IMR-90 (cell line): Measurements from ENCODE around the gene GOLGA6C. TPM values are rescaled to one million over a fixed set of nuclear protein-coding genes. Genes with fewer than 3 reads are reported as not detected.

Experiments
- ATAC-seq: fragments of 200-7000 bp; cut with Tn5 transposase; 2 replicates; pipeline ENCODE4 v1.9.1; 2020; ENCODE audit warnings: low read depth, mild to moderate bottlenecking, moderate library complexity
- BruUV-seq: library from RNA; stranded (reverse); fragments of 400-500 nt; replicated peaks from 2 replicates; lab custom pipeline; 2021; lab: Mats Ljungman, UMichigan
- CTCF ChIA-PET: fragments of 300-600 bp; formaldehyde crosslinking; extraction: SDS; loops from one replicate; lab custom pipeline; 2021; ENCODE audit warnings: antibody characterized with exemption; lab: Yijun Ruan, JAX
- POLR2A ChIA-PET: fragments of 300-600 bp; sonication (Branson Sonifier 250); formaldehyde crosslinking; loops from one replicate; lab custom pipeline; 2022; ENCODE audit warnings: antibody characterized with exemption; ENCODE audit not compliant: unreplicated experiment; lab: Charles Lee
- DNase-seq: peaks from one replicate; pipeline ENCODE4 v3.0.0; 2013
- H2AFZ ChIP-seq: replicated peaks from 2 replicates; pipeline ENCODE3; 2013; ENCODE audit warnings: low read length, mild to moderate bottlenecking; ENCODE audit not compliant: poor library complexity
- H2AK5ac ChIP-seq: 2 replicates; pipeline ENCODE4 v1.6.1; 2013; ENCODE audit warnings: low read depth, low read length, inconsistent platforms
- H2AK9ac ChIP-seq: replicated peaks from 2 replicates; pipeline ENCODE3; 2013; ENCODE audit warnings: mild to moderate bottlenecking, low read depth, low read length, moderate library complexity; ENCODE audit not compliant: poor library complexity
- H2BK120ac ChIP-seq: 2 replicates; pipeline ENCODE4 v1.6.1; 2013; ENCODE audit warnings: low read depth, low read length, inconsistent platforms
- H2BK15ac ChIP-seq: 3 replicates; pipeline ENCODE4 v1.6.1; 2013; ENCODE audit warnings: low read depth, low read length, inconsistent platforms
- H2BK20ac ChIP-seq: 2 replicates; pipeline ENCODE4 v1.6.1; 2013; ENCODE audit warnings: low read depth, mild to moderate bottlenecking, inconsistent platforms, low read length, moderate library complexity
- H2BK5ac ChIP-seq: 2 replicates; pipeline ENCODE4 v1.6.1; 2013; ENCODE audit warnings: mild to moderate bottlenecking, low read depth, low read length, inconsistent platforms; ENCODE audit not compliant: poor library complexity, severe bottlenecking
- H3K14ac ChIP-seq: replicated peaks from 2 replicates; pipeline ENCODE4 v1.6.1; 2013; ENCODE audit warnings: low read depth, low read length, inconsistent platforms
- H3K18ac ChIP-seq: 2 replicates; pipeline ENCODE4 v1.6.1; 2013; ENCODE audit warnings: low read depth, low read length, control low read depth
- H3K23ac ChIP-seq: 2 replicates; pipeline ENCODE4 v1.6.1; 2013; ENCODE audit warnings: low read depth, low read length, inconsistent platforms
- H3K27ac ChIP-seq: 2 replicates; pipeline ENCODE4 v1.5.1; 2013; ENCODE audit warnings: mild to moderate bottlenecking, control low read depth, low read length; ENCODE audit not compliant: insufficient read depth
- H3K27me3 ChIP-seq: 2 replicates; pipeline ENCODE4 v1.6.1; 2013; ENCODE audit warnings: low read length; ENCODE audit not compliant: control insufficient read depth, insufficient read depth
- H3K36me3 ChIP-seq: 2 replicates; pipeline ENCODE4 v1.6.1; 2013; ENCODE audit warnings: low read length, mixed read lengths; ENCODE audit not compliant: control insufficient read depth, insufficient read depth
- H3K4ac ChIP-seq: 2 replicates; pipeline ENCODE4 v1.6.1; 2013; ENCODE audit warnings: low read depth, low read length, inconsistent platforms
- H3K4me1 ChIP-seq: 2 replicates; pipeline ENCODE4 v1.6.1; 2013; ENCODE audit warnings: low read length, mixed read lengths; ENCODE audit not compliant: control insufficient read depth, insufficient read depth
- H3K4me2 ChIP-seq: 2 replicates; pipeline ENCODE4 v1.6.1; 2013; ENCODE audit warnings: low read depth, mild to moderate bottlenecking, control low read depth, low read length, moderate library complexity
- H3K4me3 ChIP-seq: 2 replicates; pipeline ENCODE4 v1.5.1; 2013; ENCODE audit warnings: low read depth, mild to moderate bottlenecking, control low read depth, low read length, moderate library complexity; ENCODE audit not compliant: insufficient read depth
- H3K56ac ChIP-seq: 2 replicates; pipeline ENCODE4 v1.6.1; 2013; ENCODE audit warnings: low read length, inconsistent platforms; ENCODE audit not compliant: insufficient read depth; ENCODE audit errors: extremely low read depth
- H3K79me1 ChIP-seq, 2 experiments: 2 replicates each; pipeline ENCODE4 v1.6.1; 2013; ENCODE audit warnings: low read length in 2 of 2, inconsistent platforms in 1 of 2, low read depth in 1 of 2
- H3K9ac ChIP-seq: 2 replicates; pipeline ENCODE4 v1.6.1; 2013; ENCODE audit warnings: low read depth, low read length, control low read depth
- H3K9me1 ChIP-seq: 2 replicates; pipeline ENCODE4 v1.6.1; 2013; ENCODE audit warnings: low read length, inconsistent platforms; ENCODE audit not compliant: insufficient read depth
- H3K9me3 ChIP-seq: 2 replicates; pipeline ENCODE4 v1.6.1; 2013; ENCODE audit warnings: low read length; ENCODE audit not compliant: control insufficient read depth, insufficient read depth
- H4K20me1 ChIP-seq: 2 replicates; pipeline ENCODE4 v1.6.1; 2013; ENCODE audit warnings: low read length, inconsistent platforms; ENCODE audit not compliant: insufficient read depth
- H4K5ac ChIP-seq: 2 replicates; pipeline ENCODE4 v1.6.1; 2013; ENCODE audit warnings: mild to moderate bottlenecking, low read depth, low read length, control low read depth
- H4K8ac ChIP-seq, 2 experiments: 2 replicates each; pipeline ENCODE4 v1.6.1; 2013; ENCODE audit warnings: low read depth in 2 of 2, low read length in 2 of 2, control low read depth in 1 of 2, inconsistent platforms in 1 of 2
- H4K91ac ChIP-seq: 2 replicates; pipeline ENCODE4 v1.6.1; 2013; ENCODE audit warnings: low read depth, low read length, inconsistent platforms; ENCODE audit not compliant: insufficient read depth
- BHLHE40 ChIP-seq: fragments of 150-350 bp; IDR thresholded peaks from 2 replicates; pipeline ENCODE4 v1.6.1; 2016; ENCODE audit warnings: mild to moderate bottlenecking, low read depth, low read length
- CEBPB ChIP-seq: IDR thresholded peaks from 2 replicates; pipeline ENCODE4 v1.6.1; 2012; ENCODE audit warnings: low read depth, low read length, improper control_type of control experiment
- CHD1 ChIP-seq: IDR thresholded peaks from 2 replicates; pipeline ENCODE4 v1.6.1; 2012; ENCODE audit warnings: low read depth, low read length, improper control_type of control experiment
- CTCF ChIP-seq: conservative IDR thresholded peaks from 2 replicates; pipeline ENCODE4 v1.5.1; 2012; ENCODE audit warnings: mild to moderate bottlenecking, low read depth, low read length, improper control_type of control experiment
- ELK1 ChIP-seq: fragments of 150-350 bp; IDR thresholded peaks from 2 replicates; pipeline ENCODE4 v1.6.1; 2016; ENCODE audit warnings: low read depth, mild to moderate bottlenecking, low read length, moderate library complexity, borderline replicate concordance
- FOS ChIP-seq: fragments of 150-350 bp; IDR thresholded peaks from 2 replicates; pipeline ENCODE4 v1.6.1; 2016; ENCODE audit warnings: low read depth, low read length
- MAFK ChIP-seq: IDR thresholded peaks from 2 replicates; pipeline ENCODE4 v1.6.1; 2012; ENCODE audit warnings: low read depth, low read length, improper control_type of control experiment
- MAZ ChIP-seq: IDR thresholded peaks from 2 replicates; pipeline ENCODE4 v1.6.1; 2012; ENCODE audit warnings: low read depth, mild to moderate bottlenecking, low read length, improper control_type of control experiment, moderate library complexity, borderline replicate concordance
- MXI1 ChIP-seq: IDR thresholded peaks from 2 replicates; pipeline ENCODE4 v1.6.1; 2012; ENCODE audit warnings: low read depth, mild to moderate bottlenecking, low read length, moderate library complexity, borderline replicate concordance
- NFE2L2 ChIP-seq: fragments of 150-350 bp; IDR thresholded peaks from 2 replicates; pipeline ENCODE4 v1.6.1; 2016; ENCODE audit warnings: low read depth, mild to moderate bottlenecking, low read length
- POLR2A ChIP-seq: IDR thresholded peaks from 2 replicates; pipeline ENCODE4 v1.6.1; 2012; ENCODE audit warnings: mild to moderate bottlenecking, low read depth, low read length
- RAD21 ChIP-seq: IDR thresholded peaks from 2 replicates; pipeline ENCODE4 v1.6.1; 2012; ENCODE audit warnings: low read length, improper control_type of control experiment
- RCOR1 ChIP-seq: IDR thresholded peaks from 2 replicates; pipeline ENCODE4 v1.6.1; 2012; ENCODE audit warnings: mild to moderate bottlenecking, low read length, improper control_type of control experiment; ENCODE audit not compliant: insufficient replicate concordance
- RFX5 ChIP-seq: IDR thresholded peaks from 2 replicates; pipeline ENCODE4 v1.8.0; 2012; ENCODE audit warnings: low read depth, mild to moderate bottlenecking, low read length, moderate library complexity
- SMC3 ChIP-seq: fragments of 150-350 bp; IDR thresholded peaks from 2 replicates; pipeline ENCODE4 v1.6.1; 2016; ENCODE audit warnings: low read depth, mild to moderate bottlenecking, antibody characterized with exemption, low read length, moderate library complexity
- WGBS, 2 experiments: methylation state at CpG; one replicate each; pipeline versions ENCODE4 v1.1.5 to v1.1.7; 2013; ENCODE audit warnings: missing lambda C conversion rate in 2 of 2; ENCODE audit not compliant: insufficient read length in 1 of 2; ENCODE audit errors: extremely low coverage in 2 of 2; 5-methylcytosine and 5-hydroxymethylcytosine counted together
- dilution Hi-C: fragments of 300-500 bp; cut with HindIII; formaldehyde crosslinking; loops from one replicate; pipeline ENCODE4 v1.14.3; 2018; ENCODE audit warnings: low sequenced_read_pairs; ENCODE audit not compliant: unreplicated experiment
- in situ Hi-C: fragments of 300-500 bp; cut with MboI; formaldehyde crosslinking; loops from 3 replicates; pipeline ENCODE4 v1.14.3; 2019; ENCODE audit warnings: low sequenced_read_pairs, inconsistent platforms, mixed read lengths
- intact Hi-C: fragments of 100-400 bp; cut with micrococcal nuclease; formaldehyde crosslinking; loops from 2 replicates; pipeline ENCODE4 v1.10.0; 2022
- polyA plus RNA-seq, 3 experiments: library from polyadenylated mRNA; depleted of rRNA; stranded (reverse); fragments of >200 nt; gene quantifications; 2 replicates each; pipeline ENCODE4 v1.2.3, GENCODE V29; 2012; ENCODE audit warnings: low replicate concordance in 1 of 3
- total RNA-seq: library from RNA; depleted of rRNA; stranded (reverse); fragments of >200 nt; gene quantifications from 2 replicates; pipeline ENCODE4 v1.2.3, GENCODE V29; 2012

The GOLGA6C gene
- total and polyA plus RNA-seq, 2 of the 4 experiments (the other 2 are of a cell fraction), result not detected

- no peak for TF ChIP-seq MAZ
- TF ChIP-seq CHD1, result no peak
- TF ChIP-seq SMC3, result no peak
- no peak for TF ChIP-seq BHLHE40
- TF ChIP-seq POLR2A, result no peak
- no peak for TF ChIP-seq RCOR1
These were observed 20.7 kb upstream of the GOLGA6C start (continued) for GRCh38 chr15:75237316-75237982.

GRCh38 chr15:75238150-75238549, 20.0 kb upstream of the GOLGA6C start:
- H4K5ac ChIP-seq, result no peak overlapping the region
- H3K56ac ChIP-seq, result no peak overlapping the region
- DNase-seq (no peak), ATAC-seq (no peak)
- no peak overlapping the region for H2BK5ac ChIP-seq
- H2BK20ac ChIP-seq, result no peak overlapping the region
- no peak overlapping the region for H3K23ac ChIP-seq
- no peak overlapping the region for H3K4me3 ChIP-seq
- no peaks in the 10 kb centered on the region for H3K79me1 ChIP-seq
- no peak overlapping the region for H2BK15ac ChIP-seq
- peaks cover 69% of the 10 kb centered on the region for H3K27me3 ChIP-seq
- no peak overlapping the region for H2AK9ac ChIP-seq
- intact Hi-C loops (no loop called here), dilution Hi-C loops (no loop called here), in situ Hi-C loops (no loop called here)
- WGBS, 2 experiments, result no CpG with 5 or more reads among the region's 5 CpGs
- H3K4ac ChIP-seq, result no peak overlapping the region
- H4K20me1 ChIP-seq, result no peaks in the 10 kb centered on the region
- no peaks in the 10 kb centered on the region for H3K9me3 ChIP-seq
- no peak overlapping the region for H3K27ac ChIP-seq
- H3K14ac ChIP-seq, result no peak overlapping the region
- ChIA-PET POLR2A (no interaction called here), CTCF (no interaction called here)
- no peak overlapping the region for H3K9ac ChIP-seq
- H2AK5ac ChIP-seq, result no peak overlapping the region
- no peak overlapping the region for H2BK120ac ChIP-seq
- no peak overlapping the region for H3K18ac ChIP-seq
- H3K9me1 ChIP-seq, result no peaks in the 10 kb centered on the region
- no peaks in the 10 kb centered on the region for H3K4me1 ChIP-seq
- no peak overlapping the region for H4K8ac ChIP-seq
- H3K36me3 ChIP-seq, result no peaks in the 10 kb centered on the region
- no TSS peak for BruUV-seq
- no peak overlapping the region for H3K4me2 ChIP-seq
- H4K91ac ChIP-seq, result no peak overlapping the region
- no peak overlapping the region for H2AFZ ChIP-seq
- no peak for TF ChIP-seq SMC3
- TF ChIP-seq CHD1, result no peak
- no peak for TF ChIP-seq MXI1
- TF ChIP-seq POLR2A, result no peak
- TF ChIP-seq CEBPB, result no peak
- TF ChIP-seq MAZ, result no peak
- no peak for TF ChIP-seq RAD21
- TF ChIP-seq ELK1, result no peak
- TF ChIP-seq RFX5, result no peak
- no peak for TF ChIP-seq FOS
- no peak for TF ChIP-seq BHLHE40
- TF ChIP-seq CTCF, result no peak
- TF ChIP-seq RCOR1, result no peak
- TF ChIP-seq MAFK, result no peak
- no peak for TF ChIP-seq NFE2L2
